Stimulated activated memory B cell treated with anti-CD40 and anti-IgM and Interleukin-4, amounts not matched to agents 10 μg/mL and 1 μg/mL and 100 μg/mL, for 72 hours (primary cell): ENCODE measurements around the gene ATXN7L1.

Experiments
- ATAC-seq: fragments of 150-1000 bp; cut with Tn5 transposase; 2 replicates; pipeline ENCODE4 v1.10.0; 2021
- H3K27ac Mint-ChIP-seq: one replicate; pipeline ENCODE4 v1.8.0; 2022; ENCODE audit warnings: mild to moderate bottlenecking, mixed read lengths
- H3K27me3 Mint-ChIP-seq: one replicate; pipeline ENCODE4 v1.8.0; 2022; ENCODE audit warnings: mixed read lengths
- H3K36me3 Mint-ChIP-seq: one replicate; pipeline ENCODE4 v1.8.0; 2022; ENCODE audit warnings: mixed read lengths
- H3K4me1 Mint-ChIP-seq: one replicate; pipeline ENCODE4 v1.8.0; 2022; ENCODE audit warnings: mixed read lengths
- H3K4me3 Mint-ChIP-seq: one replicate; pipeline ENCODE4 v1.8.0; 2022; ENCODE audit warnings: mild to moderate bottlenecking, moderate library complexity, mixed read lengths
- H3K9me3 Mint-ChIP-seq: one replicate; pipeline ENCODE4 v1.8.0; 2022; ENCODE audit warnings: mixed read lengths

The ATXN7L1 gene

DNA sequence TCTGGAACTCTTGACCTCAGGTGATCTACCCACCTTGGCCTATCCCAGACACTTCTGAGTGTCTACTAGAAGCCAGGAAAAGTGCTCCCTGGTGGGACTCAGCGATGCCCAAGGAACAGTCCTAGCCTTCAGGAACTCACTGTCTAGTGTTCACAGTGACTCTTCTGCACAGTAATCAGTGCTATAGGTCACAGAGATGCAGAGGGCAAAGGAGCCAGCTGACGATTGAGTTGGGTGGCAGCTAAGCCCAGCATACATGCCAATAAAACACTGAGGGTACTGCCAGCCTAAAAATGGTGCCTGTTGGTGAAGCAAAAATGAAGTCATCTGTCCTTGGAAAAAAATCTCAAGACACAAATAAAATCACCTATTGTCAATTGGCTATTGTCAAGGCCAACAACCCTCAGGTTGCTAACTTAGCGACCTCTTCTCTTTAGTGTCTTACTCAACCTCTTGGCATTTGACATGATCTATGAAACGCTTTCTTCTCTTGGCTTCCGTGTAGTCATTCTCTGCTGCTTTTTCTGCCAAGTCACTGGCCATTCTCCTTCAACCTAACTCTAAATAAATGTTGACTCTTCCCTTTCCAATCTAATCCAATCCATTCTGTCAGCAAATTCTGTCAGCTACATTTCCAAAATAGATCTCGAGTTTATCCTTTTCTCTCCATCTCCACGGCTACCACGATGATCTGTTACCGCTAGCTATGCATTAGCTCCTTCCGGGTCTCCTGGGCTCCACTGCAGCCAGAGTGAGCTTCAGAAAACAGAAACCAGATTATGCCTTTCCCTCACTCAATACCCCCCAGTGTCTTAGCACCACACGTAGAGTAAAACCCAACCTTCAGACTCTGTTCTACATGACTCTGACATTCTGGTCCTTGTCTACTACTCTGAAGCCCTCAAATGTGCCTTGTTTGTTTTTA is 99.2 kb downstream of the ATXN7L1 start:
- Mint-ChIP-seq H3K9me3 (no peaks in the 10 kb centered on the region), H3K27ac (no peak overlapping the region), H3K27me3 (no peaks in the 10 kb centered on the region), H3K36me3 (no peaks in the 10 kb centered on the region), H3K4me1 (peaks cover 14% of the 10 kb centered on the region), H3K4me3 (no peak overlapping the region)
- no peak for ATAC-seq

GRCh38 chr7:105776068-105776790 is 100.2 kb downstream of the ATXN7L1 start:
- H3K36me3 Mint-ChIP-seq = no peaks in the 10 kb centered on the region
- no peaks in the 10 kb centered on the region for H3K27me3 Mint-ChIP-seq
- H3K27ac Mint-ChIP-seq = no peak overlapping the region
- no peak overlapping the region for H3K4me3 Mint-ChIP-seq
- ATAC-seq = no peak
- no peaks in the 10 kb centered on the region for H3K9me3 Mint-ChIP-seq
- peaks cover 14% of the 10 kb centered on the region for H3K4me1 Mint-ChIP-seq

GRCh38 chr7:105775580-105775979 is 100.8 kb downstream of the ATXN7L1 start:
- ATAC-seq = no peak
- H3K27ac Mint-ChIP-seq = no peak overlapping the region
- no peaks in the 10 kb centered on the region for H3K27me3 Mint-ChIP-seq
- H3K36me3 Mint-ChIP-seq = no peaks in the 10 kb centered on the region
- no peaks in the 10 kb centered on the region for H3K9me3 Mint-ChIP-seq
- no peak overlapping the region for H3K4me3 Mint-ChIP-seq
- peaks cover 15% of the 10 kb centered on the region for H3K4me1 Mint-ChIP-seq

GRCh38 chr7:105773030-105773460 is 103.4 kb downstream of the ATXN7L1 start:
- H3K4me3 Mint-ChIP-seq = peak overlapping the region; percentile 8
- H3K4me1 Mint-ChIP-seq = peaks cover 39% of the 10 kb centered on the region
- no peaks in the 10 kb centered on the region for H3K36me3 Mint-ChIP-seq
- ATAC-seq = no peak
- no peaks in the 10 kb centered on the region for H3K27me3 Mint-ChIP-seq
- no peaks in the 10 kb centered on the region for H3K9me3 Mint-ChIP-seq
- peak overlapping the region; percentile 21 for H3K27ac Mint-ChIP-seq

- Mint-ChIP-seq H3K4me3 (peak overlapping the region; percentile 25), H3K27ac (peak overlapping the region; percentile 78), H3K4me1 (peaks cover 69% of the 10 kb centered on the region), H3K27me3 (no peaks in the 10 kb centered on the region), H3K9me3 (no peaks in the 10 kb centered on the region), H3K36me3 (no peaks in the 10 kb centered on the region)
- peak; percentile 88 for ATAC-seq
These were observed 106.3 kb downstream of the ATXN7L1 start for GRCh38 chr7:105769901-105770628.

- peaks cover 69% of the 10 kb centered on the region for H3K4me1 Mint-ChIP-seq
- H3K27me3 Mint-ChIP-seq = no peaks in the 10 kb centered on the region
- H3K27ac Mint-ChIP-seq = peak overlapping the region; percentile 78
- ATAC-seq = no peak
- H3K9me3 Mint-ChIP-seq = no peaks in the 10 kb centered on the region
- peak overlapping the region; percentile 58 for H3K4me3 Mint-ChIP-seq
- H3K36me3 Mint-ChIP-seq = no peaks in the 10 kb centered on the region
These were observed 107.4 kb downstream of the ATXN7L1 start for GRCh38 chr7:105768898-105769507.

- H3K4me1 Mint-ChIP-seq = peaks cover 60% of the 10 kb centered on the region
- ATAC-seq = no peak
- no peak overlapping the region for H3K4me3 Mint-ChIP-seq
- H3K9me3 Mint-ChIP-seq = no peaks in the 10 kb centered on the region
- H3K36me3 Mint-ChIP-seq = no peaks in the 10 kb centered on the region
- H3K27me3 Mint-ChIP-seq = no peaks in the 10 kb centered on the region
- peak overlapping the region; percentile 93 for H3K27ac Mint-ChIP-seq
These were observed 108.3 kb downstream of the ATXN7L1 start for GRCh38 chr7:105768117-105768516.

GRCh38 chr7:105766421-105767073 is 109.9 kb downstream of the ATXN7L1 start:
- Mint-ChIP-seq H3K4me1 (peaks cover 57% of the 10 kb centered on the region), H3K9me3 (no peaks in the 10 kb centered on the region), H3K27ac (peak overlapping the region; percentile 93), H3K36me3 (no peaks in the 10 kb centered on the region), H3K27me3 (no peaks in the 10 kb centered on the region), H3K4me3 (peak overlapping the region; percentile 36)
- ATAC-seq = peak; percentile 75

DNA sequence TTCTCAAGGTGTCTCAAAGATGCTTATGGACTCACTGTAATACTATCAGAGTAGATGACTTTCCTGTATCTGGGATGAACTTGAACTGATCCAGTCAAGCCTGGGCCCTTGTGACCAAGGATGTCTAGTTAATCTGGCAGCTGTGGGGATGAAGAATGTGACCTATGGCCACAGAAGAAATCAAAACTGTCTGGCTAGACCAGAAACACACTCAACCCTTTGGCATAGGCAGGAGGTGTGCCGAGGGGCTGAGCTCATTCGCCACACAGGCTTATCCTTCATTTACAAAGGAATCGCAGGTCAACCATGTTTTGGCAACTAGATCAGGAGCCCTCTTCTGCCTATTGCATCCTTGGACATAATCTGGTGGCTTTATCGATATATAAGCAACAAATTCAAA is 110.6 kb downstream of the ATXN7L1 start:
- Mint-ChIP-seq H3K4me1 (peaks cover 58% of the 10 kb centered on the region), H3K36me3 (no peaks in the 10 kb centered on the region), H3K27me3 (no peaks in the 10 kb centered on the region), H3K9me3 (no peaks in the 10 kb centered on the region), H3K4me3 (no peak overlapping the region), H3K27ac (peak overlapping the region; percentile 93)
- no peak for ATAC-seq

DNA sequence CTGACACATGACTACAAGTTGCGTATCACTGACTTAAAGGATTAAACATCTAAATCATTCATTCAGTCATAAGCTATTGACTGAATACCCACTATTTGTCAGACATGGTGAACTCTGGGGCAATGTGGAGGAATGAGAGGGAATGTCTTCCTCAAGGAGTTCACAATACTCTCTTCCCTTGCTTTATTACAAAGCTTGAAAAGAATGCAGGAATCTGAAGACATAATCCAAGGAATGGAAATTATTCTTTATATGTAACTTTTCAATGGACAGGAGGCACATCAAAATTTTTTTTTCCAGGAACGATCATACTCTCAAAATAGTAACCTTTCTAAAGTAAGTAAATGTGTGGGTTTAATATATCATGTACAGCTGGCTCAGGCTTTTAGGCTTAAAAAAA is 111.9 kb downstream of the ATXN7L1 start:
- Mint-ChIP-seq H3K9me3 (no peaks in the 10 kb centered on the region), H3K4me3 (no peak overlapping the region), H3K27ac (no peak overlapping the region), H3K4me1 (peaks cover 52% of the 10 kb centered on the region), H3K36me3 (no peaks in the 10 kb centered on the region), H3K27me3 (no peaks in the 10 kb centered on the region)
- no peak for ATAC-seq

DNA sequence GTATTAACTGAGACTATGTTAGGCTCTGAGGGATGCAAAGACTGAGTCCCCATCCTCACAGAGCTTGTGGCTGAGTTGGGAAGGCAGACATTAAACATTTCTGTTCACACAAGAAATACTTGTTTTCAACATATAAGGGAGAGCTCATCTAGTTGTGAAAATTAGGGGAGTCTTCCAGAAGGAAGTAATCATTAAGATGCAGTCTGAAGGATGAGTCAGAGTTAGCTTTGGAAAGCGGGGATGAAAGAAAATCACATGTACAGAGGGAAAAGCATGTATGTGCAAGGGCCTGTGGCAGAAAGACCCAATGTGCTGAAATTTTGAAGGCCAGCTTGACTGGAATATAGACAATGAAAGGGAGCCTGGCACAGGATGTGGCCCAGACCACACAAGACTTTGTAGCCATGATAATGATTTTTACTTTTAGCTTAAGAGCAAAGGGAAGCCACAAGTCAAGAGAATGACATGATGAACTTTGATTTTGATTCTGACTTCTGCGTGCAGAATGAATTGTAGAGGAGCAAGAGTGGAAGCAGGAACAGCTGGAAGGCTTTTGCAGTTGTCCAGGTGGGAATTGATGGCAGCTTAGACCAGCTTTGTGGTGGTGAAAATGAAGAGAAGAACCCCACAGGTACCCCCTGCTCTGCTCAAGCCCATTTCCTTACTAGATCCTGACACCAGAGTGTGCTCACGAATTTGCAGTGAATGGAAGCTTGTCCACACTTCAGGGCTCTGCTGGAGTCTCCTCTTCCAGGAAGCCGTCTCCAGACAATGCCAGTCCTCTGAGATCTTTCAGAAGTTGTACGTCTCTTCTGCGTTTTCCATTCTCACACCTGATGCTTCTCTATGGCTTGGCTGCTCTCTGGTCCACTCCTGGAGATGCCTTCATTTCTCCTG is 115.6 kb downstream of the ATXN7L1 start:
- Mint-ChIP-seq H3K27me3 (no peaks in the 10 kb centered on the region), H3K9me3 (no peaks in the 10 kb centered on the region), H3K4me3 (no peak overlapping the region), H3K27ac (no peak overlapping the region), H3K36me3 (no peaks in the 10 kb centered on the region), H3K4me1 (peaks cover 16% of the 10 kb centered on the region)
- ATAC-seq = no peak

GRCh38 chr7:105759670-105760550 is 116.5 kb downstream of the ATXN7L1 start:
- H3K36me3 Mint-ChIP-seq = no peaks in the 10 kb centered on the region
- no peak for ATAC-seq

DNA sequence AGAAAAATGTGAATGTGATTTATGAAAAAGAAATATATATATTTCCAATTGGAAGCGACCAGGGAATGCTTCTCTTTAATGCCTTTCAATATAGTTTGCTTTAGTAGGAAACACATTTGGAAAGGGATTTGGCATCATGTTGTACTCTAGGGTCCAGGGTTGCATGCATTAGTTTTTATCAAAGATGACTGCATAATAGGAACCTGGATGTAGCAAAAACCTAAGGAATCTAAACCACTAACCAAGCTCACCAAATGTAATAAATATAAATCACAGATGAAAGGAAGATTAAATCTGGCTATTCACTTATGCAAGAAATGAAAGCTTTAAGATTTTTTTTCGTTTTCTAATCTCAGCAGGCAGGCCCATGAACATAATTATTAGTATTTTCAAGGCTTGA is 120.0 kb downstream of the ATXN7L1 start:
- Mint-ChIP-seq H3K4me3 (no peak overlapping the region), H3K27ac (no peak overlapping the region), H3K27me3 (no peaks in the 10 kb centered on the region), H3K9me3 (no peaks in the 10 kb centered on the region), H3K36me3 (no peaks in the 10 kb centered on the region), H3K4me1 (peaks cover 7% of the 10 kb centered on the region)
- ATAC-seq = no peak

More at GRCh38 chr7:105759670-105760550, 116.5 kb downstream of the ATXN7L1 start:
- no peaks in the 10 kb centered on the region for H3K9me3 Mint-ChIP-seq
- peaks cover 8% of the 10 kb centered on the region for H3K4me1 Mint-ChIP-seq
- no peak overlapping the region for H3K4me3 Mint-ChIP-seq
- no peak overlapping the region for H3K27ac Mint-ChIP-seq
- no peaks in the 10 kb centered on the region for H3K27me3 Mint-ChIP-seq
